ENCODE measurements around the gene TMCC1.
A peak's percentile ranks its signal among the peaks of the same experiment; 100 is the strongest.
"Not testable (repeated sequence)": the region's sequence is repeated elsewhere in the genome, so short reads cannot be mapped to it uniquely, and the experiment has no call there.

Gene TMCC1

DNA sequence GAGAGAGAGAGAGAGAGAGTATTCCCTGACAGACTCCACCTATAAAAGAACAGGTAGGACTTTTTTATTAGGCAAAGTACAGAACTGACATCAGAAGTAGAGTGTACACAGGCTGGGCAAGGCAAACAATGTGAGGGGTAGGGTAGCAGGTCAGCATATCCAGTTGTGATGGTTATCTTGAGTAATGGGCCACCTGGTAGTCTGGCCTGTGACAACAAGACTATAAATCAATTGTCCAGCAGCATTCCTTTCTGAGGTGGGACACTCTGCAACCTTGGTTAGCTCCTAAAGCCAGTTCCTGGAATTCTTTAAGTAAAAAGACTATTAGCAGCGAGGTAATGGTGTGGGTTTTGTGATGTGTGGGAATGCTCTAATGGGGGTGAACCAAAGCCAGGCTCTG is 14.9 kb upstream of the TMCC1 start:
- TF ChIP-seq Cebpa-rat (IDR thresholded peaks at IDR 0.05), result no peak

DNA sequence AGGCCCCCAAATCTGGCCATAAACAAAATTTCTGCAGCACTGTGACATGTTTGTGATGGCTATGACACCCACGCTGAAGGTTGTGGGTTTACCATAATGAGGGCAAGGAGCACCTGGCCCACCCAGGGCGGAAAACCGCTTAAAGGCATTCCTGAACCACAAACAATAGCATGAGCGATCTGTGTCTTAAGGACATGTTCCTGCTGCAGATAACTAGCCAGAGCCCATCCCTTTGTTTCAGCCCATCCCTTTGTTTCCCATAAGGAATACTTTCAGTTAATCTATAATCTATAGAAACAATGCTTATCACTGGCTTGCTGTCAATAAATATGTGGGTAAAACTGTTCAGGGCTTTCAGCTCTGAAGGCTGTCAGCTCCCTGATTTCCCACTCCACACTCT is 7.8 kb upstream of the TMCC1 start:
- H3K4me3 ChIP-seq, H3K9ac ChIP-seq, H4K20me1 ChIP-seq, H3K27ac ChIP-seq, H3K4me1 ChIP-seq, H3K27me3 ChIP-seq, H3K4me2 ChIP-seq: not testable (repeated sequence)
- Histone ChIP-seq H3K9me3 (replicated peaks in 1 of 11) (peaks cover 89 to 100% (median 97%) of the 10 kb centered on the region in 11 experiments), H3K36me3 (peaks cover 63 to 99% (median 96%) of the 10 kb centered on the region in 11 experiments)

More for the DNA sequence above, 14.9 kb upstream of the TMCC1 start:
- no peak overlapping the region for H3K27ac ChIP-seq
- H3K4me3 ChIP-seq, result no peak overlapping the region
- peaks cover 51 to 62% (median 57%) of the 10 kb centered on the region in 11 experiments for H3K36me3 ChIP-seq
- H4K20me1 ChIP-seq, result no peaks in the 10 kb centered on the region
- no peak overlapping the region for H3K4me2 ChIP-seq
- H3K9me3 ChIP-seq (replicated peaks in 1 of 11), result peaks cover 53 to 86% (median 58%) of the 10 kb centered on the region in 11 experiments
- H3K4me1 ChIP-seq, result peaks cover 0 to 20% (median 11%) of the 10 kb centered on the region in 10 experiments; a peak in 16 of 20 replicates
- H3K27me3 ChIP-seq, result no peaks in the 10 kb centered on the region
- no peak overlapping the region for H3K9ac ChIP-seq

DNA sequence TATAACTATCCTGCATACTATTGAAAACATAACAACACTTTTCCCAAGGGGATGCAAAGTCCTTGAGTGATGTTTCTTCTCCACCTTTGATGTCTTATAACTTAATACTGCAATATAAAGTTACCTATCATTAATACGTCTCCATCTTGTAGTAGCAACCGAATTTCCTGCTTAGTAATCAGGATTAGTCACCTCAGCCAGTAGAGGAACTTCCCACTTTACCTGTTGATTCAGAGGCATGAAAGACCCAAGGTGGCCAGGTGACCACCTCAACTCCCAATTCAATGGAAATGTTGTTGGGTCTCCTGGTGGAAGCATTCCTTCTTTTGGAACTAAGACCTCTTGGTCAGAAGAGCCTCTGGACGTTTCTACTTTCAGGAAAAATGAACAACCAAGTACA is 3.5 kb upstream of the TMCC1 start:
- Histone ChIP-seq H3K9ac (no peak overlapping the region), H3K4me3 (no peak overlapping the region), H3K27ac (no peak overlapping the region), H3K36me3 (peaks cover 36 to 70% (median 64%) of the 10 kb centered on the region in 11 experiments), H3K4me2 (no peak overlapping the region), H3K4me1 (peaks cover 17 to 30% (median 18%) of the 10 kb centered on the region in 10 experiments), H3K9me3 (replicated peaks in 1 of 11) (peaks cover 46 to 63% (median 57%) of the 10 kb centered on the region in 11 experiments), H4K20me1 (no peaks in the 10 kb centered on the region), H3K27me3 (no peaks in the 10 kb centered on the region)
- TF ChIP-seq Cebpa-rat (IDR thresholded peaks at IDR 0.05), result no peak

DNA sequence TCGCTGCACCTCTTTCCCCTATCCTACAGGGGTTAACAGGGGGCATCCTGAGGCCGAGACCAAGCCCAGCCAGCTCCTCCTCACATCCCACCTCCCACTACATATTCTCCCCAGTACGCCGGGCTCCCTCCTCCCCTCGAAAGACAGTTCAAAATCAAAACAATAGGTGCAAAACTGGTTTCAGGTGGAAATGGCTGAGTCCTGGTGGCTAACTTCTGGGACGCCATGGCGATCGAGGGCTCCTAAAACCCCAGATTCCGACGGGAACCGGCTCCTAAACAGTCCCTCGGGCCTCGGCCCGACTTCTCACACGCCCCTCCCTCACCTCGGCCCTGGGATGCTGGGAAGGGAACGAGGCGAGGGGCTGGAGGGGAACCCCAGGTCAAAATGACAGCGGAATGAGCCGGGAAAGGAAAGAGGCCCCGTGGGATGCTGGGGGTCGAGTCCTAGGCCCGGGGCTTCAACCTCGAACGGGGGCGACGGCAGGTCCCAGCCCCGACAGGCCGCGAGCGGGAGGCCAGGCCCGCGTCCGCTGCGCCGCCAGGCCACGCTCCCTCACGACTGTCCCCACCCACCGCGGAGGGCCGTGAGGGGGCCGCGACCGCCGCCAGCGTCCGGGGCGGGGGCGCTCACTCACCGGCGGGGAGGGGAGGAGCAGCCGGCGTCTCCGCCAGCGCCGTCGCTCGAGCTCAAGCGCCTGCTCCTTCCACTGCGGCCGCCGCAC is 492 bp downstream of the TMCC1 start:
- Histone ChIP-seq H3K9me3 (replicated peaks in 1 of 11) (peaks cover 8 to 23% (median 17%) of the 10 kb centered on the region in 11 experiments; a peak in 21 of 22 replicates), H4K20me1 (peaks cover 0 to 30% (median 0%) of the 10 kb centered on the region in 11 experiments; a peak in 2 of 22 replicates), H3K9ac (peak overlapping the region; percentile 93 to 98 (median 96)), H3K4me1 (peaks cover 56 to 70% (median 59%) of the 10 kb centered on the region in 10 experiments), H3K27me3 (no peaks in the 10 kb centered on the region), H3K4me3 (peak overlapping the region; percentile 76 to 97 (median 88)), H3K36me3 (peaks cover 11 to 43% (median 26%) of the 10 kb centered on the region in 11 experiments; a peak in 21 of 22 replicates), H3K27ac (peak overlapping the region; percentile 90 to 97 (median 96)), H3K4me2 (peak overlapping the region; percentile 88 to 99 (median 93))
- TF ChIP-seq Cebpa-rat (IDR thresholded peaks at IDR 0.05), result no peak

DNA sequence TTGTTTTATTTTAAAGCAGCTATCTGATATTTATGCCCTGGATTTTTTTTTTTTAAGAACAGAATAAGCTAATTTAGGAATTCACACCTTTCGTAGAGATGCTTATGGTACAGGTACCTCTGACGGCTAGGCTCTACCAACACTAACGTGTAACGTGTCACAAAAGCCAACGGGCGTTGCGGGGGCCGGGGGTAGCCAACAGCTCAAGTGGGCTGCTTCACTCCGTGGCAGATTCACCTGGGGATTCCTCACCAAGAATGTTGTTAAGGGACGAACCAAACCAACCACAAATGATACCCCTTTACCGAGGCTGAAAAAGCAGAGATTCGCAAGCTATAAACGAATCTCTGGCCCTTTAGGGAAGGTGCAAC is 1.0 kb downstream of the TMCC1 start:
- Histone ChIP-seq H3K36me3 (peaks cover 5 to 39% (median 20%) of the 10 kb centered on the region in 11 experiments; a peak in 20 of 22 replicates), H3K9ac (peak overlapping the region; percentile 93 to 98 (median 96)), H3K27ac (peak overlapping the region; percentile 90 to 97 (median 96)), H3K4me2 (peak overlapping the region; percentile 88 to 99 (median 93)), H3K9me3 (replicated peaks in 1 of 11) (peaks cover 3 to 18% (median 12%) of the 10 kb centered on the region in 11 experiments; a peak in 19 of 22 replicates), H3K27me3 (no peaks in the 10 kb centered on the region), H3K4me1 (peaks cover 59 to 75% (median 64%) of the 10 kb centered on the region in 10 experiments), H3K4me3 (peak overlapping the region; percentile 76 to 97 (median 88)), H4K20me1 (peaks cover 0 to 34% (median 0%) of the 10 kb centered on the region in 11 experiments; a peak in 2 of 22 replicates)
- no peak for TF ChIP-seq Cebpa-rat (IDR thresholded peaks at IDR 0.05)

DNA sequence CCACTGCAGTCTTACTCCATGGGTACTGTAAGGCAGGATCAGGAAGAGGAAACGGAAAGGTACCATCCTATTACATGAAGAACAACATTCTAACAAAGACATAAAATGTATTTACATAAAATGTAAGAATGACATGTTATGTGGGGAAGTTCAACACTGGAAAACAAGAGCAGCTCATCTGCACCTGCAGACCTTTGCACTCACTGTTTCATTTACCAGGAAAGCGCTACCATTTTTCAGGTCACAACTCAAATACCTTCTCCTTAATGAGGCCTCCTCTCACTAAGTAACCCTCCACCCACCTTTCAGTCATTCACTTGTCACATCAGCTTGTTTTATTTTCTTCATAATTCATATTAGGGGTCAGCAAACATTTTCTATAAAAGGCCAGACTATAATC is 2.6 kb downstream of the TMCC1 start:
- Histone ChIP-seq H4K20me1 (peaks cover 0 to 44% (median 0%) of the 10 kb centered on the region in 11 experiments; a peak in 2 of 22 replicates), H3K4me2 (peak overlapping the region; percentile 88 to 99 (median 93)), H3K4me3 (peak overlapping the region; percentile 8 to 97 (median 50); a peak in 16 of 20 replicates), H3K9ac (peak overlapping the region; percentile 41 to 98 (median 95); a peak in 20 of 22 replicates), H3K27me3 (no peaks in the 10 kb centered on the region), H3K27ac (peak overlapping the region; percentile 54 to 97 (median 96); a peak in 20 of 22 replicates), H3K4me1 (peaks cover 59 to 76% (median 65%) of the 10 kb centered on the region in 10 experiments), H3K36me3 (peaks cover 0 to 39% (median 14%) of the 10 kb centered on the region in 11 experiments; a peak in 15 of 22 replicates), H3K9me3 (replicated peaks in 1 of 11) (peaks cover 0 to 5% (median 0%) of the 10 kb centered on the region in 11 experiments; a peak in 6 of 22 replicates)
- TF ChIP-seq Cebpa-rat (IDR thresholded peaks at IDR 0.05), result no peak

DNA sequence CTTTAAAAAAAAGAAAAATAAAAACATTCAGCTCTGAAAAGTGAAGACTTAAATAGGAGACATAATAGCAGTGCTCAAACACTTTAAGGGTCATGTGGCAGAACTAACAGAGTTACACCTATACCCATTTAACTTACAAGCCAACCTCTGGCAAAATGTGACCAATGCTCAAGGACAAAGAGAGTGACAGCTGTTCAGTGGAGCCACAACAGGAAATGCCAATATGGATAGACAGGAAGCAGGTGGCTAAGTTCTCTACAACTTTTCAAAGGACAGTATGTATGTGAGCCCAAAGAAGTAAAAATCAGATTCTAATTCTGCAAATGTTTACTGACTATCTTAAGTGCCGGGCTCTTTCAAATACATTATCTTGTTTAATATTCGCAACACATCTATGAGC is 3.4 kb downstream of the TMCC1 start:
- Histone ChIP-seq H4K20me1 (peaks cover 0 to 46% (median 0%) of the 10 kb centered on the region in 11 experiments; a peak in 2 of 22 replicates), H3K36me3 (peaks cover 0 to 33% (median 11%) of the 10 kb centered on the region in 11 experiments; a peak in 16 of 22 replicates), H3K4me1 (peaks cover 57 to 68% (median 63%) of the 10 kb centered on the region in 10 experiments), H3K27me3 (no peaks in the 10 kb centered on the region), H3K4me3 (peak overlapping the region in 9 of 10 experiments; percentile 13 to 92 (median 47); a peak in 11 of 20 replicates), H3K27ac (peak overlapping the region; percentile 54 to 97 (median 96); a peak in 21 of 22 replicates), H3K9me3 (replicated peaks in 1 of 11) (peaks cover 0 to 3% (median 0%) of the 10 kb centered on the region in 11 experiments; a peak in 2 of 22 replicates), H3K4me2 (peak overlapping the region; percentile 88 to 99 (median 93)), H3K9ac (peak overlapping the region; percentile 41 to 98 (median 95); a peak in 19 of 22 replicates)
- no peak for TF ChIP-seq Cebpa-rat (IDR thresholded peaks at IDR 0.05)

DNA sequence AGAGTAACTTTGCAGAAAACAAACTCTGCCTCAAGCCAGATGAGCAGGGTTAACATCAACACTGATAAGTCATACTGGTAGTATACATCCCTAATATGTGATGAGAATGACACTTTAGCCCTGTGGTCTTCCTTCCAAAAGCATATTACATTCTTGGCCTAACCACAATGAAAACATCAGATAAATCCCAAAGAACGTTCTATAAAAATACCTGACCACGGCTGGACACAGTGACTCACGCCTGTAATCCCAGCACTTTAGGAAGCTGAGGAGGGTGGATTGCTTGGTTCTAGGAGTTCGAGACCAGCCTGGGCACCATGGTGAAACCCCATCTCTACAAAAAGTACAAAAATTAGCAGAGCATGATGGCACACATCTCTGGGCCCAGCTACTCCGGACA is 4.7 kb downstream of the TMCC1 start:
- TF ChIP-seq Cebpa-rat (IDR thresholded peaks at IDR 0.05), result no peak
- H3K27ac ChIP-seq, result peak overlapping the region in 10 of 11 experiments; percentile 23 to 97 (median 96); a peak in 17 of 22 replicates
- H3K36me3 ChIP-seq, result peaks cover 10 to 44% (median 18%) of the 10 kb centered on the region in 11 experiments; a peak in 19 of 22 replicates
- H3K9ac ChIP-seq, result peak overlapping the region in 2 of 11 experiments; percentile 20 to 26; a peak in 2 of 22 replicates
- H3K4me2 ChIP-seq, result peak overlapping the region; percentile 44 to 99 (median 92)
- H3K9me3 ChIP-seq (replicated peaks in 1 of 11), result peaks cover 0 to 3% (median 0%) of the 10 kb centered on the region in 11 experiments; a peak in 2 of 22 replicates
- H3K27me3 ChIP-seq, result no peaks in the 10 kb centered on the region
- H3K4me1 ChIP-seq, result peaks cover 47 to 57% (median 53%) of the 10 kb centered on the region in 10 experiments
- H3K4me3 ChIP-seq, result no peak overlapping the region
- H4K20me1 ChIP-seq, result peaks cover 0 to 50% (median 0%) of the 10 kb centered on the region in 11 experiments; a peak in 2 of 22 replicates

DNA sequence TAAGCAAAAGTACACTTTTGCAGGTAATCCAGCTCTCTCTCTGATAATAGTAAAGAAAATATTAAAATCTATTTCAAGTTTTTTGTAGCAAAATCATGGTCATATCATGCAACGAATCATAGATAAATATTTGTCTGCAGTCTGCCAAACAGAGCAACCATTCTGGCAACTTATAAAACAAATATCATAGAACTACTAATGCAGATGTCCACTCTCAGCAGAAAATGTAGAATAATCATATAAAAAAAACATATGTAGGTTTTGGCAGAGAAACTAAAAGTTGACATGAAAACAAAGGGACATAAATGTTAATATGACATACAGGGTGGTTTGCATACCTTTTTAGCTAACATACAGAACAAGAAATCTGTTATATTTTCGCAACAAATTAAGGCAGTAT is 12.2 kb downstream of the TMCC1 start:
- H3K27me3 ChIP-seq, result no peaks in the 10 kb centered on the region
- TF ChIP-seq Cebpa-rat (IDR thresholded peaks at IDR 0.05), result no peak
- H4K20me1 ChIP-seq, result peaks cover 0 to 58% (median 0%) of the 10 kb centered on the region in 11 experiments; a peak in 7 of 22 replicates
- no peak overlapping the region for H3K4me2 ChIP-seq
- H3K36me3 ChIP-seq, result peaks cover 54 to 87% (median 66%) of the 10 kb centered on the region in 11 experiments
- H3K9me3 ChIP-seq (replicated peaks in 1 of 11), result peaks cover 0 to 14% (median 9%) of the 10 kb centered on the region in 11 experiments; a peak in 13 of 22 replicates
- H3K27ac ChIP-seq, result no peak overlapping the region
- no peak overlapping the region for H3K4me3 ChIP-seq
- no peak overlapping the region for H3K9ac ChIP-seq
- peaks cover 0 to 5% (median 0%) of the 10 kb centered on the region in 10 experiments; a peak in 1 of 20 replicates for H3K4me1 ChIP-seq

All from BLaER1 treated with 17β-estradiol and CSF1 and Interleukin-3, amounts not matched to agents 10 nM and 100 nM (cell line).